Esophagus squamous epithelium (tissue), 5 donors: ENCODE measurements around the gene UNC13D. TPM values are rescaled to one million over a fixed set of nuclear protein-coding genes. Genes with fewer than 3 reads are reported as not detected.

Experiments
- DNase-seq: peaks from one replicate; lab custom pipeline; 2025; lab: John Stamatoyannopoulos, UW
- H3K27ac ChIP-seq, 4 donors: fragments of 200-600 bp; sonication (generic); one replicate each; pipeline ENCODE4 v1.5.1; 2016 to 2019; ENCODE audit warnings: mild to moderate bottlenecking in 1 of 4
- H3K27me3 ChIP-seq, 4 donors: fragments of 200-600 bp; sonication (generic); 1 replicate in 3 of 4; 2 replicates in 1 of 4; pipeline versions ENCODE4 v1.5.1 to v1.6.0; 2017 to 2021; ENCODE audit warnings: antibody characterized with exemption in 1 of 4
- H3K36me3 ChIP-seq, 3 donors: fragments of 200-600 bp; sonication (generic); one replicate each; pipeline ENCODE4 v1.5.1; 2016 to 2019
- H3K4me1 ChIP-seq, 3 donors: fragments of 200-600 bp; sonication (generic); one replicate each; pipeline ENCODE4 v1.5.1; 2017 to 2019
- H3K4me3 ChIP-seq, 4 donors: fragments of 200-600 bp; sonication (generic); 1 replicate in 3 of 4; 2 replicates in 1 of 4; pipeline ENCODE4 v1.5.1; 2016 to 2019; ENCODE audit warnings: mild to moderate bottlenecking in 2 of 4, moderate library complexity in 1 of 4
- H3K9me3 ChIP-seq, 3 donors: fragments of 200-600 bp; sonication (generic); one replicate each; pipeline ENCODE4 v1.5.1; 2016 to 2019
- POLR2A ChIP-seq, 4 donors: fragments of 450-650 bp; IDR thresholded peaks; one replicate each; pipeline ENCODE4 v1.6.1; 2017; ENCODE audit warnings: antibody characterized with exemption in 4 of 4, mild to moderate bottlenecking in 4 of 4, moderate library complexity in 3 of 4
- WGBS, 2 donors: methylation state at CpG; one replicate each; pipeline ENCODE4 v1.1.5; 2018; 5-methylcytosine and 5-hydroxymethylcytosine counted together
- intact Hi-C: fragments of 100-400 bp; cut with DNase I; formaldehyde crosslinking; loops from one replicate; pipeline ENCODE4 v1.15.0; 2022
- total RNA-seq, 4 donors: library from RNA; depleted of rRNA; stranded (reverse); fragments of >200 nt; gene quantifications; one replicate each; pipeline ENCODE4 v1.1.0, GENCODE V29; 2016
- TF ChIP-seq, protein P1 (sequence below), 6 experiments: fragments of 450-650 bp in 4 of 6; fragments of 200-600 bp in 2 of 6; sonication (generic) in 2 of 6; IDR thresholded peaks; one replicate each; pipeline ENCODE4 v1.5.1; 2016 to 2019; ENCODE audit warnings: antibody characterized with exemption in 6 of 6, mild to moderate bottlenecking in 4 of 6, moderate library complexity in 4 of 6
- donor health status: DM: yes; HTN: yes; CAD: no.

UNC13D gene
- 10 to 100 TPM; 16.5 to 21.5 (median 16.9) TPM for total RNA-seq

GRCh38 chr17:75843577-75844529 is at the start of gene UNC13D:
Gene UNC13D (minus strand): TSS chr17:75844404. CDS start chr17:75844337, 67 bp downstream.
- whole genome bisulfite sequencing, 2 donors: 90% methylated on average over 2 of the region's 35 CpGs; no CpG with 5 or more reads in 1 of the 2 donors
- H3K27me3 ChIP-seq: no peaks in the 10 kb centered on the region
- DNase-seq: no peak
- peak in 1 of 4 donors; percentile 69 for TF ChIP-seq POLR2A (IDR thresholded peaks at IDR 0.05)
- TF ChIP-seq, protein P1, sequence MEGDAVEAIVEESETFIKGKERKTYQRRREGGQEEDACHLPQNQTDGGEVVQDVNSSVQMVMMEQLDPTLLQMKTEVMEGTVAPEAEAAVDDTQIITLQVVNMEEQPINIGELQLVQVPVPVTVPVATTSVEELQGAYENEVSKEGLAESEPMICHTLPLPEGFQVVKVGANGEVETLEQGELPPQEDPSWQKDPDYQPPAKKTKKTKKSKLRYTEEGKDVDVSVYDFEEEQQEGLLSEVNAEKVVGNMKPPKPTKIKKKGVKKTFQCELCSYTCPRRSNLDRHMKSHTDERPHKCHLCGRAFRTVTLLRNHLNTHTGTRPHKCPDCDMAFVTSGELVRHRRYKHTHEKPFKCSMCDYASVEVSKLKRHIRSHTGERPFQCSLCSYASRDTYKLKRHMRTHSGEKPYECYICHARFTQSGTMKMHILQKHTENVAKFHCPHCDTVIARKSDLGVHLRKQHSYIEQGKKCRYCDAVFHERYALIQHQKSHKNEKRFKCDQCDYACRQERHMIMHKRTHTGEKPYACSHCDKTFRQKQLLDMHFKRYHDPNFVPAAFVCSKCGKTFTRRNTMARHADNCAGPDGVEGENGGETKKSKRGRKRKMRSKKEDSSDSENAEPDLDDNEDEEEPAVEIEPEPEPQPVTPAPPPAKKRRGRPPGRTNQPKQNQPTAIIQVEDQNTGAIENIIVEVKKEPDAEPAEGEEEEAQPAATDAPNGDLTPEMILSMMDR (IDR thresholded peaks at IDR 0.05): no peak
- H3K4me3 ChIP-seq: peak within 1 kb of the TSS; percentile 3 to 59 (median 40)
- H3K4me1 ChIP-seq: peaks cover 26 to 71% (median 44%) of the 10 kb centered on the region in 3 donors
- intact Hi-C loops: no loop called here
- peaks cover 24 to 58% (median 24%) of the 10 kb centered on the region in 3 donors for H3K36me3 ChIP-seq
- peak within 1 kb of the TSS; percentile 90 to 95 (median 92) for H3K27ac ChIP-seq
- H3K9me3 ChIP-seq: no peaks in the 10 kb centered on the region

DNA sequence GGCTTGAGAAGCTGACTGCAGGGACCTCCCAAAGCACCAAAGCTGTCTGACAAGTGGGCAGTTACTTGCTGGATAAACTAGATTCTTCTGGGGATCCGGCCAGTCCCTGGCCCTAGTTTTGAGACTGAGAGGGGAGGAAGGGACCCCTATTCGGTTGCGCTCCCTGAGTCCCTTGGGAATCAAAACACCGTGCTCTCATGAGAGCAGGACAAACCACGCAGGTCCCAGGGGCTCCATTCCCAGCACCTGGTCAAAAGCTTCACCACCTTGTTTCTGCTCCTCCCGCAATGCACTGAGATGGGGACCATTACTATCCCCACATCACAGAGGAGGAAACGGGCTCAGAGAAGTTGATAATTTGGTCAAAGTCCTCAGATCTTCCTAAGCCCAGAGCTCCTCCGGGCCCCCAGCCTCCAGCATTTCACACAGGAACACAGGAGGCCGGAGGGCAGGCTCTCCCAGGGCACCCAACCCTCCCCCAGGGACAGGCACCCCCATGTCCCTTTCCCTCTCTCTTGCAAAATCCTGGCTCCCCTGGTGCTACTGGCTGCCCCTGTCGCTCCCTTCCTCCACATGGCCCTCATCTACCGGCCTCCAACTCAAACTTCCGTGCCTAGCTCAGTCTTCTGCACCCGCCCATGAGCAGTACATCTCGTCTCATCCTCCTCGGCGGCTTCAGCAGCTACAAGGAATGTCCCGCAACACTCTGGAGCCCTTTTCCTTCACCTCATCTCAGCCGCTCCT is 49.3 kb upstream of the UNC13D start:
- WGBS, 2 donors: 89% methylated on average over 18 of the region's 18 CpGs

DNA sequence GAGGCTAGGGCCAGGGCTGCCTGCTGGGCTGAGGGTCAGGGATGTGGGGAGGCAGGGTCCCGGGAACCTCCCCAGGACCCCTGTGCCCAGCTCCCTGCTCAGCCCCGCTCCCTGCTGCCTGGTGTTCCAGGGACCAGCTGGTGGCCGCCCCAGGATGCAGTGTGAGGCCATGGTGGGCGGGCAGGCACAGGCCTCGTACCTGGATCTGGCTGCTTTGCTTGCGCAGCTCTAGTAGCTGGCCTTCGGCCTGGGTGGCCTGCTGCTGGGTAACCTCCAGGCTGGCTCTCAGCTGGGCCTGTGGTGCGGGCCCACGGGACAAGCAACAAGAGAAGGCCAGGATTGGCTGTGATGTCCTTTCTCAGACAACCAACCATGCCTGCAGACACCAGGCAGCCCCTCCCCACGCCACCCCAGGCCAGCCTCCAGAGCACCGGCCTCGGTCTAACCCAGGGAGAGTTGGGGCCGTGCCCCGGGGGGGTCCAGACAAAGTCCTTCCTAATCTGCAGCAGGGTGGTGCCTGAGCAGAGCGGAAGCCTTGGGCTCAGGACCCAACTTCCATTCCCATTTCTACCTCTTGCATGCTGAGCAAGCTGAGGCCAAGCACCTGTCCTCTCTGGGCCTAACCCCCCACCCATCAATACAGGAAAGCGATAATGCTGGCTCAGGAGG is 48.5 kb upstream of the UNC13D start:
- peaks cover 25 to 56% (median 32%) of the 10 kb centered on the region in 3 donors for H3K4me1 ChIP-seq
- H3K27ac ChIP-seq: no peak overlapping the region
- intact Hi-C loops: no loop called here
- no peak for DNase-seq
- H3K36me3 ChIP-seq: peaks cover 13 to 55% (median 21%) of the 10 kb centered on the region in 3 donors
- 85 to 100% methylated on average over 3 to 13 of the region's 16 CpGs for WGBS, 2 donors
- H3K27me3 ChIP-seq: no peaks in the 10 kb centered on the region
- TF ChIP-seq, protein P1 (IDR thresholded peaks at IDR 0.05): no peak
- no peak for TF ChIP-seq POLR2A (IDR thresholded peaks at IDR 0.05)
- no peaks in the 10 kb centered on the region for H3K9me3 ChIP-seq
- H3K4me3 ChIP-seq: no peak overlapping the region

More for the DNA sequence above, 49.3 kb upstream of the UNC13D start:
- DNase-seq: no peak
- peaks cover 13 to 56% (median 23%) of the 10 kb centered on the region in 3 donors for H3K36me3 ChIP-seq
- H3K4me1 ChIP-seq: peaks cover 25 to 62% (median 32%) of the 10 kb centered on the region in 3 donors
- peak overlapping the region in 1 of 4 donors; percentile 99 for H3K27ac ChIP-seq
- no peak overlapping the region for H3K4me3 ChIP-seq
- no peaks in the 10 kb centered on the region for H3K27me3 ChIP-seq
- no peak for TF ChIP-seq POLR2A (IDR thresholded peaks at IDR 0.05)
- TF ChIP-seq, protein P1 (IDR thresholded peaks at IDR 0.05): no peak
- no peaks in the 10 kb centered on the region for H3K9me3 ChIP-seq
- intact Hi-C loops: no loop called here

DNA sequence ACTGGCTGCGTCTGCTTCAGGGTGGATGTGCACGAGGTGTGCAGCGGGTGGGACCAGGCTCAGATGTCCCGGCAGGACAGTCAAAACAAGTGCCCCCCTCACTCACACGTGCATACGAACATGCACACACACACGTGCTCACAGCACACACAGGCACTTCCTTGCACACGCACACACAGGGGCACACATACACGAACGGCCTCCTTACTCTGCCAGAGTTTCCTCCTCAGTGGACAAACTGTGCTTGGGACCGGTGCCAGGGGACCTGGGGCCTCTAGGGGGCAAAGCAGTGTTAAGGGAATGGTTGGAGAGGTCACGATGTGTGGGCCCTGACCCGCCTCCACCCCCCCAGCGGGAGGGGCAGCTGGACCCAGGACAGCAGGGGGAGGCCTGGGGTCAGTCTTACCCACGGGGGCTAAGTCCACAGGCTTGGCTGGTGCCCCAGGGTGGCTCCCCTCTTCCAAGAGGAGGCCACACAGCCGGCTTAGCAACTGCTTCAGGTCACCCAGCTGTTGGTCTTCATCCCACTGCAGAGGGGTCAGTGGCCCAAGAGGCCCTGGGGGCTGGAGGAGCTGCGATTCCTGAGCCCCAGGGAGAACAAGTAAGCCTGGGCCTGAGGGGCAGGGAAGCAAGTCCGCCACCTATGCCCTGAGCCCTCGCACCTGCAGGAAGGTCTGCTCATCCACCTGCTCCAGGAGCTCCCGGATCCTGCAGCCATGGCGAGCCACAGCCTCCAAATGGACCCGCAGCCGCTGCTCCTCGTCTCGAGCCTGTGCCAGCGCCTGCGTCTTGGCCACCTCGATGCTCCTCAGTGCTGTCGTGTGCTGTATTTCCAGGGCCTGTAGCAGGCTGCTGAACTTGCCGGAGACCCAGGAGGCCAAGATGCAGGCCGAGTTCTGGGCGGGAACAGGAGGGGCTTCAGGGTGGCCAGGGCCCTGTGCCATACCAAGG is 47.7 kb upstream of the UNC13D start:
- TF ChIP-seq, protein P1 (IDR thresholded peaks at IDR 0.05): no peak
- no peak for TF ChIP-seq POLR2A (IDR thresholded peaks at IDR 0.05)

More for the DNA sequence above, 47.7 kb upstream of the UNC13D start:
- WGBS, 2 donors: 83 to 88% methylated on average over 9 to 11 of the region's 32 CpGs
- Histone ChIP-seq H3K9me3 (no peaks in the 10 kb centered on the region), H3K27me3 (no peaks in the 10 kb centered on the region), H3K4me1 (peaks cover 19 to 48% (median 24%) of the 10 kb centered on the region in 3 donors), H3K4me3 (no peak overlapping the region), H3K36me3 (peaks cover 13 to 56% (median 21%) of the 10 kb centered on the region in 3 donors), H3K27ac (no peak overlapping the region)
- intact Hi-C loops: no loop called here
- DNase-seq: no peak
